ENCODE data around the gene PIH1D1. TPM values are rescaled to one million over a fixed set of nuclear protein-coding genes. Genes with fewer than 3 reads are reported as not detected.
A peak's percentile ranks its signal among the peaks of the same experiment; 100 is the strongest.
"Not testable (repeated sequence)": the region's sequence is repeated elsewhere in the genome, so short reads cannot be mapped to it uniquely, and the experiment has no call there.

Gene PIH1D1
- total and polyA plus RNA-seq, 12 donors, result 15.7 to 60.0 (median 29.3) TPM

- no peak for ATAC-seq
- intact Hi-C loops (cut with DNase I), result no loop called here
- Histone ChIP-seq H3K36me3 (peaks cover 0 to 48% (median 7%) of the 10 kb centered on the region in 9 donors), H3K9me3 (no peaks in the 10 kb centered on the region), H3K27me3 (no peaks in the 10 kb centered on the region), H3K27ac (no peak overlapping the region), H3K4me1 (peaks cover 3 to 24% (median 17%) of the 10 kb centered on the region in 9 donors), H3K4me3 (no peak overlapping the region)
- WGBS, 2 donors, result 95 to 100% methylated on average over 3 of the region's 3 CpGs
- TF ChIP-seq CTCF (IDR thresholded peaks at IDR 0.05), result no peak
- no peak for DNase-seq
These were observed 13.8 kb upstream of the PIH1D1 start for GRCh38 chr19:49465371-49465770.

GRCh38 chr19:49463960-49464740 lies 12.5 kb upstream of the PIH1D1 start:
- Histone ChIP-seq H3K27me3 (no peaks in the 10 kb centered on the region), H3K36me3 (peaks cover 0 to 58% (median 7%) of the 10 kb centered on the region in 9 donors), H3K9me3 (no peaks in the 10 kb centered on the region), H3K27ac (no peak overlapping the region), H3K4me3 (no peak overlapping the region), H3K4me1 (peaks cover 0 to 12% (median 8%) of the 10 kb centered on the region in 9 donors)
- ATAC-seq (peak in 1 of 8 donors; percentile 28), DNase-seq (no peak)
- 93% methylated on average over 39 of the region's 39 CpGs for WGBS, 2 donors
- TF ChIP-seq CTCF (IDR thresholded peaks at IDR 0.05), result no peak
- intact Hi-C loops (cut with DNase I), result no loop called here

GRCh38 chr19:49462492-49462891 lies 10.9 kb upstream of the PIH1D1 start:
- no peak overlapping the region for H3K4me3 ChIP-seq
- intact Hi-C loops (cut with DNase I), result no loop called here
- TF ChIP-seq CTCF (IDR thresholded peaks at IDR 0.05), result no peak
- 87 to 89% methylated on average over 12 of the region's 12 CpGs for WGBS, 2 donors
- H3K27ac ChIP-seq, result no peak overlapping the region
- no peaks in the 10 kb centered on the region for H3K9me3 ChIP-seq
- H3K4me1 ChIP-seq, result peaks cover 0 to 9% (median 0%) of the 10 kb centered on the region in 9 donors
- H3K27me3 ChIP-seq, result no peaks in the 10 kb centered on the region
- peaks cover 0 to 65% (median 7%) of the 10 kb centered on the region in 9 donors for H3K36me3 ChIP-seq
- DNase-seq (no peak), ATAC-seq (no peak)

GRCh38 chr19:49461656-49462055 lies 10.0 kb upstream of the PIH1D1 start:
- no peak for TF ChIP-seq CTCF (IDR thresholded peaks at IDR 0.05)
- DNase-seq (no peak), ATAC-seq (no peak)
- Histone ChIP-seq H3K4me1 (peaks cover 0 to 16% (median 5%) of the 10 kb centered on the region in 9 donors), H3K9me3 (no peaks in the 10 kb centered on the region), H3K36me3 (peaks cover 0 to 59% (median 7%) of the 10 kb centered on the region in 9 donors), H3K27me3 (no peaks in the 10 kb centered on the region), H3K27ac (no peak overlapping the region), H3K4me3 (no peak overlapping the region)
- WGBS, 2 donors, result 98% methylated on average over 37 of the region's 37 CpGs
- intact Hi-C loops (cut with DNase I), result no loop called here

GRCh38 chr19:49461130-49461529 lies 9.5 kb upstream of the PIH1D1 start:
- H3K9me3 ChIP-seq; DNase-seq; H3K27me3 ChIP-seq; H3K27ac ChIP-seq; intact Hi-C loops (cut with DNase I); H3K4me3 ChIP-seq; ATAC-seq: not testable (repeated sequence)
- peaks cover 0 to 22% (median 8%) of the 10 kb centered on the region in 9 donors for H3K4me1 ChIP-seq
- peaks cover 0 to 57% (median 6%) of the 10 kb centered on the region in 9 donors for H3K36me3 ChIP-seq
- WGBS, 2 donors, result 0% methylated on average over 1 of the region's 1 CpG; no CpG with 5 or more reads in 1 of the 2 donors

Measured in heart right ventricle (tissue), 16 donors.